ENCODE data around the gene MCU. TPM values are rescaled to one million over a fixed set of nuclear protein-coding genes. Genes with fewer than 3 reads are reported as not detected.
"Not testable (repeated sequence)": the region's sequence is repeated elsewhere in the genome, so short reads cannot be mapped to it uniquely, and the experiment has no call there.

MCU gene
- total and polyA plus RNA-seq, 3 donors from 2014 or later = 15.0 to 20.0 (median 16.9) TPM

DNA sequence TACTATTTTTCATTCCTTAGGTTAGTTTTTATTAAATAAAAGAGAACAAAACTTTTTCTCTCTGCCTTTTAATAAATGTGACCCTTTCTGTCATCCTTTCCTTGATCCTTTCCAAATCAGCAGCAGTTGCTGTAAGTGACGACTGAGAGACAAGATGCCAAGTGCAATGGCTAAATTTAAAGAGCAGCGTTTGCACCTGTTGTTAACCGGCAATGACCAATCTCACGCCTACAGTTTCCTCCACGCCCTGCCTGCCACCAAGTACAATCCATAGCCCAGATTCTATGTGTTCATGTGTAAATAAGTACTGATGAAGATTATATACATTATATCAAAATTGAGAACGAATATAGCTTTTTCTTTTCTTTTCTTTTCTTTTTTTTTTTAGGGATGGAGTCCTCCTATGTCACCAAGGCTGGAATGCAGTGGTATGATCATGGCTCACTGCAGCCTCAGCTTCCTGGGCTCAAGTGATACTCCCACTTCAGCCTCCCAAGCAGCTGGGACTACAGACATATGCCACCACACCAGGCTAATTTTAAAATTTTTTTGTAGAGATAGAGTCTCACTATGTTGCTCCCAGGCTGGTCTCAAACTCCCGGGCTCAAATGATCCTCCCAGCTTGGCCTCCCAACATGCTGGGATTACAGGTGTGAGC, 6.5 kb upstream of the MCU start:
- Histone ChIP-seq H3K4me3 (no peak overlapping the region), H3K27ac (no peak overlapping the region), H3K36me3 (ENCODE audit: low read depth, missing control alignments) (no peaks in the 10 kb centered on the region), H3K27me3 (no peaks in the 10 kb centered on the region), H3K9me3 (no peaks in the 10 kb centered on the region), H3K4me1 (no peaks in the 10 kb centered on the region)
- intact Hi-C loops (cut with DNase I; ENCODE audit: low total_unique reads) = no loop called here
- no peak for TF ChIP-seq POLR2A (IDR thresholded peaks at IDR 0.05)
- 88 to 91% methylated on average over 7 of the region's 7 CpGs for WGBS, 2 donors
- no peak for DNase-seq

- H3K27ac ChIP-seq; H3K36me3 ChIP-seq (ENCODE audit: low read depth, missing control alignments); H3K4me1 ChIP-seq; H3K4me3 ChIP-seq; intact Hi-C loops (cut with DNase I; ENCODE audit: low total_unique reads); H3K9me3 ChIP-seq; H3K27me3 ChIP-seq; DNase-seq: not testable (repeated sequence)
- WGBS, 2 donors = 91 to 92% methylated on average over 8 of the region's 8 CpGs
These were observed 5.5 kb upstream of the MCU start for GRCh38 chr10:72686430-72686829.

GRCh38 chr10:72687035-72687434, 4.9 kb upstream of the MCU start:
- intact Hi-C loops (cut with DNase I; ENCODE audit: low total_unique reads) = no loop called here
- no peak for DNase-seq
- no peaks in the 10 kb centered on the region for H3K27me3 ChIP-seq
- H3K4me1 ChIP-seq = no peaks in the 10 kb centered on the region
- no peak overlapping the region for H3K27ac ChIP-seq
- no peaks in the 10 kb centered on the region for H3K9me3 ChIP-seq
- TF ChIP-seq, protein P1, sequence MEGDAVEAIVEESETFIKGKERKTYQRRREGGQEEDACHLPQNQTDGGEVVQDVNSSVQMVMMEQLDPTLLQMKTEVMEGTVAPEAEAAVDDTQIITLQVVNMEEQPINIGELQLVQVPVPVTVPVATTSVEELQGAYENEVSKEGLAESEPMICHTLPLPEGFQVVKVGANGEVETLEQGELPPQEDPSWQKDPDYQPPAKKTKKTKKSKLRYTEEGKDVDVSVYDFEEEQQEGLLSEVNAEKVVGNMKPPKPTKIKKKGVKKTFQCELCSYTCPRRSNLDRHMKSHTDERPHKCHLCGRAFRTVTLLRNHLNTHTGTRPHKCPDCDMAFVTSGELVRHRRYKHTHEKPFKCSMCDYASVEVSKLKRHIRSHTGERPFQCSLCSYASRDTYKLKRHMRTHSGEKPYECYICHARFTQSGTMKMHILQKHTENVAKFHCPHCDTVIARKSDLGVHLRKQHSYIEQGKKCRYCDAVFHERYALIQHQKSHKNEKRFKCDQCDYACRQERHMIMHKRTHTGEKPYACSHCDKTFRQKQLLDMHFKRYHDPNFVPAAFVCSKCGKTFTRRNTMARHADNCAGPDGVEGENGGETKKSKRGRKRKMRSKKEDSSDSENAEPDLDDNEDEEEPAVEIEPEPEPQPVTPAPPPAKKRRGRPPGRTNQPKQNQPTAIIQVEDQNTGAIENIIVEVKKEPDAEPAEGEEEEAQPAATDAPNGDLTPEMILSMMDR (IDR thresholded peaks at IDR 0.05) = no peak
- no peak for TF ChIP-seq POLR2A (IDR thresholded peaks at IDR 0.05)
- H3K36me3 ChIP-seq (ENCODE audit: low read depth, missing control alignments) = no peaks in the 10 kb centered on the region
- WGBS, 2 donors = 81 to 85% methylated on average over 6 of the region's 6 CpGs
- no peak overlapping the region for H3K4me3 ChIP-seq

DNA sequence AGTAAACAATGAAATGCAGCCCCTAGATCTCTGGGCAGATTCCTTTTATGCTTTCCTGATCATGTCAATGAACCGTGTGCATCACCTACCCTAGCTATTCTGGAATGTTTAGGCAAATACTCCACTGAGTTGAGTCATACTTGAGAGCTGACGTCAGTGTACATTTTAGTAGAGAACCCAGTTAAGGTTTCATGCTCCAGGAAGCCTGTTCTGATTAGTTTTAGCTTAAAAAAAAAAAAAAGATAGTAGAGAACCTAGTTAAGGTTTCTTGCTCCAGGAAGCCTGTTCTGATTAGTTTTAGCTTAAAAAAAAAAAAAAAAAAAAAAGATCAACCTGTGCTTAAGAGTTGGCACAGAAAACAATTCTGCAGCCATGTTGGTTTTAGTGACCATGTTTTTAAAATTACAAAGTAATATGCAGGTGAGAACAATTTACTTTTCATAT, 3.7 kb upstream of the MCU start:
- no peak overlapping the region for H3K27ac ChIP-seq
- no peak for DNase-seq
- WGBS, 2 donors = 74 to 83% methylated on average over 2 of the region's 2 CpGs

DNA sequence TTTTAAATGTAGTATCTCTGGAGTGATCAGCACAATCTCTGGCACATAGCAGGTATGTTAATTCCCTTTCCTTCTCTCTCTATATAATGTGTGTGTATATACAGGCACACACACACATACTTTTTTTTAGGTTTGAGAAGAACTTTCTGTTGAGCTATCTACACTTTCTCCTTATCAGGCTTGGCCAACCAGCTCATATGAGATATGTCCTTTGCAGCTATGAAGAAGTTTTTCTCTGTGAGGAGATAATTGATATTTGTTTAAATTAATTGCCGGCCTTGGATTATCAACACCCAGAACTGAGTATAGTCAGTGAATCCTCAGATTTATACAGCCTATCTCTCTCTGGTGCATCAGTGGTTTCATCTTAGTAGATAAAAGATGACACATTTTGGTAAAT, 2.3 kb upstream of the MCU start:
- no peak for DNase-seq
- H3K4me3 ChIP-seq = no peak overlapping the region
- peaks cover 2% of the 10 kb centered on the region for H3K4me1 ChIP-seq
- TF ChIP-seq, protein P1 (IDR thresholded peaks at IDR 0.05) = no peak
- TF ChIP-seq POLR2A (IDR thresholded peaks at IDR 0.05) = no peak
- WGBS, 2 donors = 82 to 90% methylated on average over 1 of the region's 1 CpG
- intact Hi-C loops (cut with DNase I; ENCODE audit: low total_unique reads) = loop anchor here (10.0 kb wide), 1 partner anchor 145 kb away; no protein-coding TSS in a partner anchor
- H3K9me3 ChIP-seq = no peaks in the 10 kb centered on the region
- no peaks in the 10 kb centered on the region for H3K27me3 ChIP-seq
- no peak overlapping the region for H3K27ac ChIP-seq
- H3K36me3 ChIP-seq (ENCODE audit: low read depth, missing control alignments) = no peaks in the 10 kb centered on the region

More for the DNA sequence above, 3.7 kb upstream of the MCU start:
- Histone ChIP-seq H3K9me3 (no peaks in the 10 kb centered on the region), H3K4me1 (no peaks in the 10 kb centered on the region), H3K36me3 (ENCODE audit: low read depth, missing control alignments) (no peaks in the 10 kb centered on the region), H3K27me3 (no peaks in the 10 kb centered on the region), H3K4me3 (no peak overlapping the region)
- TF ChIP-seq, protein P1 (IDR thresholded peaks at IDR 0.05) = no peak
- no peak for TF ChIP-seq POLR2A (IDR thresholded peaks at IDR 0.05)
- intact Hi-C loops (cut with DNase I; ENCODE audit: low total_unique reads) = no loop called here

All from testis (tissue), 3 donors.